ENCODE data around the gene ALOXE3. TPM values are rescaled to one million over a fixed set of nuclear protein-coding genes. Genes with fewer than 3 reads are reported as not detected.

ALOXE3 gene
- not detected for total RNA-seq

GRCh38 chr17:8117980-8118768 lies at the start of gene ALOXE3:
Gene ALOXE3 (minus strand): TSS chr17:8118514. CDS start chr17:8117990, 524 bp downstream.
- Mint-ChIP-seq H3K36me3 (ENCODE audit: insufficient read depth in 2 of 2) (peaks cover 0 to 7% of the 10 kb centered on the region in 2 donors), H3K27ac (peak within 1 kb of the TSS; percentile 100), H3K4me3 (peak within 1 kb of the TSS; percentile 83 to 88), H3K27me3 (ENCODE audit: low read depth) (peaks cover 56% of the 10 kb centered on the region), H3K4me1 (ENCODE audit: low read depth) (peaks cover 39% of the 10 kb centered on the region), H3K9me3 (no peaks in the 10 kb centered on the region)
- DNase-seq (peak; percentile 27 to 45), ATAC-seq (replicated peaks in 1 of 2) (no peak)

DNA sequence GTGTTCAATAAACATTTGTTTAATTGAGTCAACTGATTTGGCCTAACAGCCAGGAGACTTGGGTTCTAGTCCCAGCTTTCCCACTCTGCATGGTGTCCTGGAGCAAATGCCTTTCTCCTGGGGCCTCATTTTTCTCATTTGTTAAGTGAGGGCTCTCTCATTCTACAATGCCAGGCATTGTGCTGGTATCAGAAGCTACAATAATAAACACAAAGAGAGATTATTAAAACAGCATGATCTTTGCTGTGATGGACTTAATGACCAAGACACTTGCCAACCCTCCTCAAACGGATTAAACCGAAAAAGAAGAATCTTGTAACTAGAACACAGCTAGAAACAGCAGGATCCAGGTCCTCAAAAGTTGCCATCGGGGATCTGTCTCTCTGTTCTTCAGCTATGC lies 49.2 kb upstream of the ALOXE3 start:
- no peaks in the 10 kb centered on the region for H3K9me3 Mint-ChIP-seq
- DNase-seq = no peak

GRCh38 chr17:8166731-8167130 lies 48.4 kb upstream of the ALOXE3 start:
- H3K27ac Mint-ChIP-seq = peak overlapping the region; percentile 65
- no peak overlapping the region for H3K4me3 Mint-ChIP-seq
- H3K9me3 Mint-ChIP-seq = no peaks in the 10 kb centered on the region
- peaks cover 33% of the 10 kb centered on the region for H3K4me1 Mint-ChIP-seq (ENCODE audit: low read depth)
- no peaks in the 10 kb centered on the region for H3K27me3 Mint-ChIP-seq (ENCODE audit: low read depth)
- ATAC-seq (replicated peaks in 1 of 2) (no peak), DNase-seq (no peak)
- H3K36me3 Mint-ChIP-seq (ENCODE audit: insufficient read depth in 2 of 2) = peaks cover 0 to 1% of the 10 kb centered on the region in 2 donors

More for the DNA sequence above, 49.2 kb upstream of the ALOXE3 start:
- peaks cover 40% of the 10 kb centered on the region for H3K4me1 Mint-ChIP-seq (ENCODE audit: low read depth)
- no peaks in the 10 kb centered on the region for H3K27me3 Mint-ChIP-seq (ENCODE audit: low read depth)
- no peak for ATAC-seq (replicated peaks in 1 of 2)
- no peak overlapping the region for H3K27ac Mint-ChIP-seq
- H3K36me3 Mint-ChIP-seq (ENCODE audit: insufficient read depth in 2 of 2) = peaks cover 0 to 1% of the 10 kb centered on the region in 2 donors
- H3K4me3 Mint-ChIP-seq = no peak overlapping the region

GRCh38 chr17:8164815-8165131 lies 46.5 kb upstream of the ALOXE3 start:
- peaks cover 0 to 10% of the 10 kb centered on the region in 2 donors for H3K36me3 Mint-ChIP-seq (ENCODE audit: insufficient read depth in 2 of 2)
- DNase-seq (peak in 1 of 2 donors; percentile 25), ATAC-seq (replicated peaks in 1 of 2) (no peak)
- H3K27me3 Mint-ChIP-seq (ENCODE audit: low read depth) = no peaks in the 10 kb centered on the region
- H3K9me3 Mint-ChIP-seq = no peaks in the 10 kb centered on the region
- H3K4me1 Mint-ChIP-seq (ENCODE audit: low read depth) = peaks cover 49% of the 10 kb centered on the region
- peak overlapping the region; percentile 87 to 90 for H3K4me3 Mint-ChIP-seq
- peak overlapping the region; percentile 95 for H3K27ac Mint-ChIP-seq

GRCh38 chr17:8163978-8164814 lies 45.9 kb upstream of the ALOXE3 start:
- ATAC-seq (replicated peaks in 1 of 2) (peak; percentile 58 to 72), DNase-seq (peak; percentile 65 to 78)
- peak overlapping the region; percentile 95 for H3K27ac Mint-ChIP-seq
- H3K27me3 Mint-ChIP-seq (ENCODE audit: low read depth) = no peaks in the 10 kb centered on the region
- peak overlapping the region; percentile 87 to 90 for H3K4me3 Mint-ChIP-seq
- peaks cover 0 to 11% of the 10 kb centered on the region in 2 donors for H3K36me3 Mint-ChIP-seq (ENCODE audit: insufficient read depth in 2 of 2)
- no peaks in the 10 kb centered on the region for H3K9me3 Mint-ChIP-seq
- peaks cover 54% of the 10 kb centered on the region for H3K4me1 Mint-ChIP-seq (ENCODE audit: low read depth)

DNA sequence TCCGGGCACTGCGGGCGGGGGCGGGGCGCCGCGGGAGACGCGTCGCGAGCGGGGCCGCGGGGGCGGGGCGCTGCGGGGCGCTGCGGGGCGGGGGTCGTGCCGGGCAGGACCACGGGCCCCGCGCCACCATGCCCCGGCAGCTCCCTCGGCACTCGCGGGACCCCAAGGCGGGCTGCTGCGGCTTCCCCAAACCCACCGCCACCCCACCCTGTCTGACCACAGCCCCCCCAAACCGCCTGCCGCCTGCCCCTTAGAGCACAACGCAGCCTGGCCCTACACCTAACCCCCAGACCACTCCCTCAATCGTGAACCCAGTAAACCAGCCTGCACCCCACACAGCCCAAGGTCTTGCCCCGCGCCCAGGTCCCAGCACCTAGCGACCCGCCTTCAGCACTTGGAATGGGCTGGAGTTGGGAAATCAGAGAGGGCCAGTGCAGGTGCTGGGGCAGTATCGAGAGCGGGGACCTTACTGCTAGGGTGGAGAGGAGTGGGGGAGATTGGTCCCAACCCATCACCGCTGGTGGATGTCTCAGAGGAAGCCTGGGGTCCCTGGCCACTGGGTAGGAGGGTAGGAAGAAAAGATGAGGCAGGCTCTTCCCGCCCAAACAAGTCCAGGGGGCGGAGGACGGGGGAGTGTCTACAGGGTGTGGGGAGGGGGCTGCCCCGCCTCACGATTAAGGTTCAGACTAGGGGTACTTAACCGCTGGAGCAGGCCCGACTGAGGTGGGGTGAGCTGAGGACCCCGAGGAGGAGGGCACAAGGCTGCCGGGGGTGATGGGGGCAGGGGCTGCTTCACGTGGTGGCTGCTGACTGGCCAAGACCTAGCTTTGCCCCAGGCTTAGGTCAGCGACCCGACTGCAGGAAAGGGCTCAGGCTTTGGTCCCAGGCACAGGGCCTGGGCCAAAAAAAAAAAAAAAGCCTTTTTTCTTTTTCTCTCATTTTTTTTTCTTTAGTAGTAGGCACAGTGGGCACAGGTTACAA lies 45.0 kb upstream of the ALOXE3 start:
- Mint-ChIP-seq H3K27me3 (ENCODE audit: low read depth) (no peaks in the 10 kb centered on the region), H3K4me1 (ENCODE audit: low read depth) (peaks cover 64% of the 10 kb centered on the region), H3K4me3 (peak overlapping the region; percentile 87 to 90), H3K9me3 (no peaks in the 10 kb centered on the region), H3K36me3 (ENCODE audit: insufficient read depth in 2 of 2) (peaks cover 3 to 18% of the 10 kb centered on the region in 2 donors), H3K27ac (peak overlapping the region; percentile 95)
- peak; percentile 14 to 17 for ATAC-seq (replicated peaks in 1 of 2)
- peak in 1 of 2 donors; percentile 47 for DNase-seq

DNA sequence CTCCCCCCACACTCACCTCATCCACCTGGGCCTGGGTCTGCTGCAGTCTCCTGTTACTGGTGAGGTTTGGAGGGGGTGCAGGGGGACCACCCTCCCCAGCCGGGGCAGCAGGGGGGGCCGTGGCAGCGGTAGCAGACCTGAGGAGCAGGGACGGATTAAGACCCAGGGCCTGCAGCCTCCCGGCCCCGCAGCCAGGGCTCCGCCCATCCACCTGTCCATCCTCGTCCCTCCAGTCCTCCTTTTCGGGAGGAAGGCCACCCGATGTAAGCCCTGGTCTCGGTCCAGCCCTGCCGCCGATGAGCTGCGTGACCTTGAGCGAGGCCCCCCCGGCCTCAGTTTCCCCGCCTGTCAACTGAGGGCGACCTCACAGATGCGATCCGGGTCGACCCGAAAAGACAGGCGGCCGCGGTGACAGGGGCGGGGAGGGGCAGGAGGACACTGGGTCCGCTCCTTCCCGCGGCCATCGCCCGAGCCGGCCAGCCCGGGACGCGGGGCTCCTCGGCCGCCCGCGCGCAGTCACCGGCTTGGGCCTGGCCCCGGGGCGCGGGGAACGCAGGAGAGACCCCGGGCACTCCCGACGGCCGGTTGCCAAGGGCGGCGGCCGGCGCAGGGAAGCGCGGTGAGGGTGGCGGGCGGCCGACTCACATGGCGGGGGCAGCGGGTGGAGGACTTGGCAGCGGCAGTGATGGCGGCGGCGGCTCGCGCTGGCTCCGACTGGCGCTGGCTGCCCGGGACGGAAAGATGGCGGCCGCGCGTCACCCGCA lies 44.1 kb upstream of the ALOXE3 start, which contains the start of gene VAMP2:
VAMP2 (minus strand) TSS at position 716 of the 764 bp plus-strand sequence; CDS start at position 647, 69 bp downstream.
- Mint-ChIP-seq H3K27me3 (ENCODE audit: low read depth) (no peaks in the 10 kb centered on the region), H3K27ac (peak within 1 kb of the TSS; percentile 95), H3K9me3 (no peaks in the 10 kb centered on the region), H3K4me1 (ENCODE audit: low read depth) (peaks cover 65% of the 10 kb centered on the region), H3K4me3 (peak within 1 kb of the TSS; percentile 88 to 90), H3K36me3 (ENCODE audit: insufficient read depth in 2 of 2) (peaks cover 3 to 22% of the 10 kb centered on the region in 2 donors)
- DNase-seq (peak; percentile 88 to 92), ATAC-seq (replicated peaks in 1 of 2) (peak; percentile 69 to 72)

DNA sequence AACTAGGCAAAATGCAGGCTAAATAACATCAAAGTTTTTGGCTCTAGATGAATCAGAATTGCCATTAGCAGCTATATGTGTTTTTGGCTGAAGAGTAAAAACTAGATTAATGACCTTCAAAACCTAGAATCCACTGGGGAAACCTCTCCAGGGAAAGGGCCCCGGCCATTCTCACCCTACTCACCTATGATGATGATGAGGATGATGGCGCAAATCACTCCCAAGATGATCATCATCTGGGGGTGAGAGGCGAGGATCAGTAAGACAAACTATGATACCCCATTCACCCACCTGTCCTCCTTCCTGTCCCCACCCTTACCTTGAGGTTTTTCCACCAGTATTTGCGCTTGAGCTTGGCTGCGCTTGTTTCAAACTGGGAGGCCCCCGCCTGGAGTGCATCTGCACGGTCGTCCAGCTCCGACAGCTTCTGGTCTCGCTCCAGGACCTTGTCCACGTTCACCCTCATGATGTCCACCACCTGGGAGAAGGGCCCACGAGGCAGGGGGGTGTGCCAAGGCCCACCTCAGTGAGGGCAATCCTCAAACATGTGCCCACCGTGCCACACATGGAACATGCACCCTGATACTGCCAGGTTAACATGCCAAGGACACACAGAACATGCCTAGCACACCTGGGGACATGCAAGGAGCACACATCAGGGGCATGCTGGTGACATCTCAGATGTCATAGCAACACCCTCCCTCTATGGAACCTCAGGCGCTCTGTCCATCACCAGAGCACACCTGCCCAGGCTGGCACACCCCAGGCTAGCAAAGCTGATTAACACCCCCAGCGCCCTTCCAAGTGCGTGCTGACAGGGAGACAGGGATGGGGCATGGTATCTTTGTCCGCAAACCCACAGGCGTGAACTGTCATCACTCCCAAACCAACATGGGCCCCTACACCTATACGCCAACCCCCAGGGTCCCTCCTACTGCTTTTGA lies 43.2 kb upstream of the ALOXE3 start:
- Mint-ChIP-seq H3K9me3 (no peaks in the 10 kb centered on the region), H3K4me3 (peak overlapping the region; percentile 88 to 90), H3K36me3 (ENCODE audit: insufficient read depth in 2 of 2) (peaks cover 3 to 22% of the 10 kb centered on the region in 2 donors), H3K27me3 (ENCODE audit: low read depth) (no peaks in the 10 kb centered on the region), H3K27ac (peak overlapping the region; percentile 89), H3K4me1 (ENCODE audit: low read depth) (peaks cover 62% of the 10 kb centered on the region)
- ATAC-seq (replicated peaks in 1 of 2) (no peak), DNase-seq (no peak)

GRCh38 chr17:8160741-8161221 lies 42.5 kb upstream of the ALOXE3 start:
- DNase-seq (no peak), ATAC-seq (replicated peaks in 1 of 2) (no peak)
- Mint-ChIP-seq H3K36me3 (ENCODE audit: insufficient read depth in 2 of 2) (peaks cover 3 to 22% of the 10 kb centered on the region in 2 donors), H3K9me3 (no peaks in the 10 kb centered on the region), H3K4me3 (peak overlapping the region; percentile 88 to 90), H3K4me1 (ENCODE audit: low read depth) (peaks cover 61% of the 10 kb centered on the region), H3K27me3 (ENCODE audit: low read depth) (no peaks in the 10 kb centered on the region), H3K27ac (peak overlapping the region; percentile 89)

DNA sequence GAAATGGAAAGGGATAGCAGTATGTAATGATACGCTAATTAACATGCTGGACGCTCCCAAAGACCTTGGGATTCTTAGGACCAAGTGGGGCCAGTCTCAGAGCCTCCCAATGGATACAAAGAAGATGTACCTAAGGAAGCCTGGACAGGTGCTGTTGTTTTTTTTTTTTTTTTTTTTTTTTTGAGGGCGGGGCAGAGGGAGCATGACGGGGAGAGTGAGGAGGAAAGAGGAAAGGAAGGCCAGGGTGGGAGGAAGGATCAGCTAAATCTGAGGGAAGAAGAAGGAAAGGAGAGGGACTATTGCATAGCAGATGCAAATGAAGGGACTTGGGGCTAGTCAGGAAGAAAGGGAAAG lies 41.9 kb upstream of the ALOXE3 start:
- ATAC-seq (replicated peaks in 1 of 2) = no peak
- Mint-ChIP-seq H3K27ac (peak overlapping the region; percentile 27), H3K9me3 (no peaks in the 10 kb centered on the region)

More for the DNA sequence above, 41.9 kb upstream of the ALOXE3 start:
- peaks cover 60% of the 10 kb centered on the region for H3K4me1 Mint-ChIP-seq (ENCODE audit: low read depth)
- no peak for DNase-seq
- no peaks in the 10 kb centered on the region for H3K27me3 Mint-ChIP-seq (ENCODE audit: low read depth)
- peaks cover 3 to 22% of the 10 kb centered on the region in 2 donors for H3K36me3 Mint-ChIP-seq (ENCODE audit: insufficient read depth in 2 of 2)
- peak overlapping the region; percentile 11 to 88 for H3K4me3 Mint-ChIP-seq

Measured in activated T-cell treated with anti-CD3 and anti-CD28 coated beads, Interleukin-2, amount 50 U/mL, for 72 hours (primary cell).